WTC11 (cell line): ENCODE measurements around the gene CT45A3. TPM values are rescaled to one million over a fixed set of nuclear protein-coding genes. Genes with fewer than 3 reads are reported as not detected.
"Not testable (repeated sequence)": the region's sequence is repeated elsewhere in the genome, so short reads cannot be mapped to it uniquely, and the experiment has no call there.

ENCODE experiments used
- ATAC-seq: fragments of 200-7000 bp; cut with Tn5 transposase; 2 replicates; pipeline ENCODE4 v1.10.0; 2021; ENCODE audit warnings: mild to moderate bottlenecking, moderate library complexity
- CTCF ChIA-PET: fragments of 300-600 bp; sonication (Branson Sonifier 250); formaldehyde crosslinking; loops from one replicate; lab custom pipeline; 2021; ENCODE audit warnings: antibody characterized with exemption; lab: Charles Lee
- POLR2A ChIA-PET: fragments of 350-600 bp; sonication (Branson Sonifier 250); formaldehyde crosslinking; loops from one replicate; lab custom pipeline; 2021; ENCODE audit warnings: antibody characterized with exemption; lab: Charles Lee
- DNase-seq: peaks from one replicate; pipeline ENCODE4 v3.0.0; 2021; ENCODE audit warnings: low spot score
- H3K27ac Mint-ChIP-seq: 2 replicates; pipeline ENCODE4 v1.8.0; 2021; ENCODE audit warnings: mixed read lengths
- H3K27me3 Mint-ChIP-seq: 2 replicates; pipeline ENCODE4 v1.8.0; 2021; ENCODE audit warnings: low read depth, mild to moderate bottlenecking, moderate library complexity, mixed read lengths
- H3K36me3 Mint-ChIP-seq: 2 replicates; pipeline ENCODE4 v1.8.0; 2021; ENCODE audit warnings: mixed read lengths
- H3K4me1 Mint-ChIP-seq: 2 replicates; pipeline ENCODE4 v1.8.0; 2022; ENCODE audit warnings: mixed read lengths
- H3K4me3 Mint-ChIP-seq: 2 replicates; pipeline ENCODE4 v1.8.0; 2021; ENCODE audit warnings: mild to moderate bottlenecking, moderate library complexity, mixed read lengths
- H3K9me3 Mint-ChIP-seq: 2 replicates; pipeline ENCODE4 v1.8.0; 2021; ENCODE audit warnings: mixed read lengths
- E2F4 ChIP-seq: sonication (generic); formaldehyde crosslinking; IDR thresholded peaks from 2 replicates; pipeline ENCODE4 v1.8.1; 2022; ENCODE audit warnings: low read depth, mild to moderate bottlenecking, moderate library complexity, missing genetic modification reagents, borderline replicate concordance
- EMX1 ChIP-seq: fragments of 250-450 bp; sonication (Bioruptor Pico); IDR thresholded peaks from 2 replicates; pipeline ENCODE4 v1.8.0; 2021; ENCODE audit warnings: mild to moderate bottlenecking
- FOXP4 ChIP-seq: sonication (generic); formaldehyde crosslinking; IDR thresholded peaks from 2 replicates; pipeline ENCODE4 v1.8.0; 2022; ENCODE audit warnings: mild to moderate bottlenecking, missing genetic modification reagents
- IRF1 ChIP-seq: sonication (generic); formaldehyde crosslinking; IDR thresholded peaks from 2 replicates; pipeline ENCODE4 v1.8.0; 2023; ENCODE audit warnings: missing genetic modification reagents
- MLX ChIP-seq: sonication (generic); formaldehyde crosslinking; IDR thresholded peaks from 2 replicates; pipeline ENCODE4 v1.8.1; 2023; ENCODE audit warnings: mild to moderate bottlenecking, missing genetic modification reagents, moderate library complexity
- NR2C2 ChIP-seq: sonication (generic); formaldehyde crosslinking; IDR thresholded peaks from 2 replicates; pipeline ENCODE4 v1.8.0; 2022; ENCODE audit warnings: mild to moderate bottlenecking, missing genetic modification reagents
- PRDM15 ChIP-seq: sonication (generic); formaldehyde crosslinking; IDR thresholded peaks from 2 replicates; pipeline ENCODE4 v1.8.0; 2022; ENCODE audit warnings: missing genetic modification reagents
- RELA ChIP-seq: sonication (generic); formaldehyde crosslinking; IDR thresholded peaks from 2 replicates; pipeline ENCODE4 v1.8.1; 2022; ENCODE audit warnings: missing genetic modification reagents, mild to moderate bottlenecking, borderline replicate concordance
- TCF7 ChIP-seq: sonication (generic); formaldehyde crosslinking; IDR thresholded peaks from 2 replicates; pipeline ENCODE4 v1.8.0; 2022; ENCODE audit warnings: mild to moderate bottlenecking, low read depth, missing genetic modification reagents, moderate library complexity
- TEAD1 ChIP-seq: sonication (generic); formaldehyde crosslinking; IDR thresholded peaks from 2 replicates; pipeline ENCODE4 v1.8.0; 2022; ENCODE audit warnings: mild to moderate bottlenecking, missing genetic modification reagents
- USF1 ChIP-seq: sonication (generic); formaldehyde crosslinking; IDR thresholded peaks from 2 replicates; pipeline ENCODE4 v1.8.0; 2022; ENCODE audit warnings: mild to moderate bottlenecking, missing genetic modification reagents
- ZBTB21 ChIP-seq: sonication (generic); formaldehyde crosslinking; IDR thresholded peaks from 2 replicates; pipeline ENCODE4 v1.8.1; 2023; ENCODE audit warnings: mild to moderate bottlenecking, missing genetic modification reagents, borderline replicate concordance
- ZNF232 ChIP-seq: sonication (generic); formaldehyde crosslinking; IDR thresholded peaks from 2 replicates; pipeline ENCODE4 v1.8.0; 2022; ENCODE audit warnings: mild to moderate bottlenecking, missing genetic modification reagents
- ZNF416 ChIP-seq: fragments of 250-450 bp; sonication (Bioruptor Pico); IDR thresholded peaks from 2 replicates; pipeline ENCODE4 v1.9.0; 2021; ENCODE audit warnings: mild to moderate bottlenecking, inconsistent platforms
- ZNF425 ChIP-seq: fragments of 250-450 bp; sonication (Bioruptor Pico); conservative IDR thresholded peaks from 2 replicates; pipeline ENCODE4 v1.9.0; 2021; ENCODE audit warnings: mild to moderate bottlenecking
- ZNF532 ChIP-seq: fragments of 250-450 bp; sonication (Bioruptor Pico); IDR thresholded peaks from 2 replicates; pipeline ENCODE4 v1.9.0; 2021; ENCODE audit warnings: mild to moderate bottlenecking, borderline replicate concordance
- total RNA-seq: library from RNA; stranded (reverse); gene quantifications from 3 replicates; pipeline ENCODE4 v1.2.3, GENCODE V29; 2021

Gene CT45A3
- total RNA-seq, 1 experiment from 2014 or later = not detected

- no peak for TF ChIP-seq EMX1 (CRISPR knock-in tag)
- TF ChIP-seq ZBTB21 (CRISPR knock-in tag) = no peak
- no peak for TF ChIP-seq ZNF416 (CRISPR knock-in tag)
Observed at GRCh38 chrX:135737366-135738071, 30.5 kb downstream of the CT45A3 start (continued).

- CTCF ChIA-PET, H3K4me1 Mint-ChIP-seq, POLR2A ChIA-PET, H3K4me3 Mint-ChIP-seq, H3K27ac Mint-ChIP-seq, DNase-seq, H3K36me3 Mint-ChIP-seq, H3K9me3 Mint-ChIP-seq, ATAC-seq, H3K27me3 Mint-ChIP-seq: not testable (repeated sequence)
Observed at GRCh38 chrX:135734666-135735065, 33.3 kb downstream of the CT45A3 start.

- Mint-ChIP-seq H3K27ac (no peak overlapping the region), H3K9me3 (no peaks in the 10 kb centered on the region), H3K36me3 (no peaks in the 10 kb centered on the region), H3K4me3 (no peak overlapping the region), H3K4me1 (no peaks in the 10 kb centered on the region), H3K27me3 (no peaks in the 10 kb centered on the region)
- no peak for DNase-seq
- no peak for ATAC-seq
- POLR2A ChIA-PET = no interaction called here
- CTCF ChIA-PET = no interaction called here
- TF ChIP-seq ZNF532 (CRISPR knock-in tag) (no peak), PRDM15 (CRISPR knock-in tag) (no peak), MLX (CRISPR knock-in tag) (no peak), RELA (no peak), FOXP4 (CRISPR knock-in tag) (no peak), ZNF232 (no peak), TCF7 (no peak), E2F4 (CRISPR knock-in tag) (no peak), ZNF425 (CRISPR knock-in tag) (no peak), USF1 (no peak), TEAD1 (CRISPR knock-in tag) (no peak), IRF1 (CRISPR knock-in tag) (no peak), NR2C2 (CRISPR knock-in tag) (no peak)
Observed at GRCh38 chrX:135713795-135714194, 54.2 kb downstream of the CT45A3 start.
